ENCODE measurements around the gene CDH22.

Gene CDH22

DNA sequence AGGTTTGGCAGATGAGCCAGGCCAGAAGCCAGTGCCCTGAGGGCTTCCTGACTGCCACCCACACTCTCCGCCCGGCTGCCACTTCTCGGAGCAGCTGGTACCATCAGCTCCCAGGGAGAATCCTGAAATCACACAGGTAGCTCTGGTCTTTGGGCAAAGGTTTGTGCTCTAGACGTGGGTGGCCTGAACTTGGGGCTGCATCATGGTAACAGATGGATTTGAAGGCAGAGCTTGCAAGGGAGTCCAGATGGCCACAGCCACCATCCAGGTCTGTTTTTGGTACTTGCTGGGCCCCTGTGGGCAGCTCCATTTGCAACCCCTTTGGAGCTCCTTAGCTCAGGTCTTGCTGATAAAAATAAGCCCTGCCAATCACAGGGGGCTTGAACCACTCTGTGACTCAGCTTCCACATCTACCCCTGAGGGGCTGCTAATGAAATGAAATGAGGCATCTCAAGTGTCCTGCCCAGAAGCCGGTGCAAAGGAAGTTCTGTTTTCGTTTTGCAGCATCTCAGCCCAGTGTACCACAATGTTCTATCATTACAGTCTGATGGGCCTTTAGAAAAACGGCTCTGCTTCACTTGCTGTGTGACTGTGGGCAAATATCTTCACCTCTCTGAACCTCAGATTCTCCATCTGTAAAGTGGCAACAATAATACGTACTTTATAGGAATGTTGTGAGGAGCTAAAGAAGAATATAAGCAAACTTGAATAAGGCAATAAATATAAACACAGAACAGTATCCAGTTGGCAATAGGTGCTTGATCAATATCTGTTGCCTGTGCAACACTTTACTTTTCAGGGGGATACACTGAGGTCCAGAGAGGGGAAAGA, 25.1 kb upstream of the CDH22 start:
- Histone ChIP-seq H3K27me3 (ENCODE audit: control insufficient read depth, insufficient read depth, low read length) (no peaks in the 10 kb centered on the region), H3K27ac (no peak overlapping the region), H3K4me1 (no peaks in the 10 kb centered on the region), H3K4me3 (ENCODE audit: low read depth, low read length) (no peak overlapping the region), H3K79me2 (no peaks in the 10 kb centered on the region), H3K4me2 (ENCODE audit: low read length) (no peak overlapping the region), H3K9me3 (ENCODE audit: control insufficient read depth, low read length) (no peaks in the 10 kb centered on the region), H3K36me3 (ENCODE audit: control insufficient read depth, insufficient read depth, low read length) (no peaks in the 10 kb centered on the region), H2AFZ (no peak overlapping the region), H3K9ac (no peak overlapping the region)
- TF ChIP-seq, protein P1, sequence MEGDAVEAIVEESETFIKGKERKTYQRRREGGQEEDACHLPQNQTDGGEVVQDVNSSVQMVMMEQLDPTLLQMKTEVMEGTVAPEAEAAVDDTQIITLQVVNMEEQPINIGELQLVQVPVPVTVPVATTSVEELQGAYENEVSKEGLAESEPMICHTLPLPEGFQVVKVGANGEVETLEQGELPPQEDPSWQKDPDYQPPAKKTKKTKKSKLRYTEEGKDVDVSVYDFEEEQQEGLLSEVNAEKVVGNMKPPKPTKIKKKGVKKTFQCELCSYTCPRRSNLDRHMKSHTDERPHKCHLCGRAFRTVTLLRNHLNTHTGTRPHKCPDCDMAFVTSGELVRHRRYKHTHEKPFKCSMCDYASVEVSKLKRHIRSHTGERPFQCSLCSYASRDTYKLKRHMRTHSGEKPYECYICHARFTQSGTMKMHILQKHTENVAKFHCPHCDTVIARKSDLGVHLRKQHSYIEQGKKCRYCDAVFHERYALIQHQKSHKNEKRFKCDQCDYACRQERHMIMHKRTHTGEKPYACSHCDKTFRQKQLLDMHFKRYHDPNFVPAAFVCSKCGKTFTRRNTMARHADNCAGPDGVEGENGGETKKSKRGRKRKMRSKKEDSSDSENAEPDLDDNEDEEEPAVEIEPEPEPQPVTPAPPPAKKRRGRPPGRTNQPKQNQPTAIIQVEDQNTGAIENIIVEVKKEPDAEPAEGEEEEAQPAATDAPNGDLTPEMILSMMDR (IDR thresholded peaks at IDR 0.05), result no peak

DNA sequence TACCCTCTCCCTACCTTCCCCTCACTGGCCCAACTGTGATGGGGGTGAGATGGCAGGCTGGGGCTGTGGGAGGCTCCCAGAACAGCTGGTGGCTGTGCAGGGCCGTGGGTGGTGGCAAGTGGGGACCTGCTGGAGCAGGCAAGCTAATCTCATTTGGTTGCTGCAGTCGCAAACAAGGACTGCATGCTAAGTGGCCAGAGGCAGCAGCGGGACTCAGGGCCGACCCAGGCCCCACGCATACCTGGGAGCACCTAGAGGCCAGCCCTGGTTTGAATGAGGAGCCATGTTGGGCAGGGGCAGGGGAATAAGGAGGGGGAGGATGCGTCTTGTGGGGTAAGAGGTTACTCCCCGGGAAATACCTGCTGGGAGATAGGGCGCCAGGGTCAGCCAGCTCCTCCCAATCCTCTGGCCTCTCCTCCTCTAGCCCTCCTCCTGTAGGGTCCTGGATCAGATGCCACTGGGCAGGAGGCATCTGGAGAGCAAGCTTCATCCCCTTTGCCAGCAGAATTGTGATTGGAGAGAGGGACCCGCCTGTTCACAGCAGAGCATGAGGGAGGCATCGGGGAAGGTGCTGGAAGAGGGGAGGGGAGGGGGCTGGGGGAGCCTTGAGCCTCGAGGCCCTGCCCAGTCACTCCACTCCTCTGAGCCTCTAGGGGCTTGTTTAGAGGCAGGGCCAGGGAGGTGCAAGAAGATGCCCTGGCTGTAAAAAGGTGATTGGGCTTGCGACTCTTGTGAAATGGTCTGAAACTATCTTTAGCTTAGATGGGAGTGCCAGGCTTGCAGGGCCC, 24.3 kb upstream of the CDH22 start:
- Histone ChIP-seq H3K4me2 (ENCODE audit: low read length) (no peak overlapping the region), H3K79me2 (no peaks in the 10 kb centered on the region), H3K9ac (no peak overlapping the region), H3K4me3 (ENCODE audit: low read depth, low read length) (no peak overlapping the region), H3K4me1 (no peaks in the 10 kb centered on the region), H2AFZ (no peak overlapping the region), H3K36me3 (ENCODE audit: control insufficient read depth, insufficient read depth, low read length) (no peaks in the 10 kb centered on the region), H3K27me3 (ENCODE audit: control insufficient read depth, insufficient read depth, low read length) (no peaks in the 10 kb centered on the region), H3K9me3 (ENCODE audit: control insufficient read depth, low read length) (no peaks in the 10 kb centered on the region), H3K27ac (no peak overlapping the region)
- TF ChIP-seq, protein P1 (IDR thresholded peaks at IDR 0.05), result no peak

DNA sequence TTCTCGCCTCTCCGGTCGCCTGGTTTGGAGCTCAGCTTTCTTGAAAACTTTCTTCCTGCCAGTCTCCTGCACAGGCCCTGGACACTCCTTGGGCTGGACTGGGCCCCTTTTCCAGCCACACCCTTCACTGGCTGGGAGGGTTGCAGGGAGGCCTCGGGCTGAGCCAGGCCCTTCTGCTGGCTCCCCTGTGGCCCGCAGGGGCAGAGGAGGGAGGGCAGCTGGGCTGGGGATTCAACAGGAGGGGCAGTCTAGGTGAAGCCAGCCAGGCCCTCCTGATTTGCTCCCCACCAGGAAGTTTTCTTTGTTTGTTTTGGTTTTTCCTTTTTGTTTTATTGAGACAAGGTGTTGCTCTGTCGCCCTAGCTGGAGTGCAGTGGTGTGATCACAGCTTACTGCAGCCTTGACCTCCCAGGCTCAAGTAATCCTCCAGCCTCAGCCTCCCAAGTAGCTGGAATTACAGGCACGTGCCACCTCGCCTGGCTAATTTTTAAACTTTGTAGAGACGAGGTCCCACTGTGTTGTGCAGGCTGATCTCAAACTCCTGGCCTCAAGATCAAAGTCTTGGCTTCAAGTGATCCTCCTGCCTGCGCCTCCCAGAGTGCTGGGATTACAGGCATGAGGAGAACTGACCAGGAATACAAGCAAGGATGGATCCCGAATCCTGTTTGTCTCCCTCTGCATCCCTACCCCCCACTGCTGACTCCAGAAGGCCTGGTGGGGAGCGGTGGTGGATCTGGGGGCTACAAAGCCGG, 23.5 kb upstream of the CDH22 start:
- TF ChIP-seq, protein P1 (IDR thresholded peaks at IDR 0.05), result no peak
- no peaks in the 10 kb centered on the region for H3K79me2 ChIP-seq
- H2AFZ ChIP-seq, result no peak overlapping the region
- H3K4me2 ChIP-seq (ENCODE audit: low read length), result no peak overlapping the region
- H3K4me3 ChIP-seq (ENCODE audit: low read depth, low read length), result no peak overlapping the region
- no peaks in the 10 kb centered on the region for H3K36me3 ChIP-seq (ENCODE audit: control insufficient read depth, insufficient read depth, low read length)
- H3K9me3 ChIP-seq (ENCODE audit: control insufficient read depth, low read length), result no peaks in the 10 kb centered on the region
- no peak overlapping the region for H3K9ac ChIP-seq
- no peaks in the 10 kb centered on the region for H3K4me1 ChIP-seq
- no peaks in the 10 kb centered on the region for H3K27me3 ChIP-seq (ENCODE audit: control insufficient read depth, insufficient read depth, low read length)
- H3K27ac ChIP-seq, result no peak overlapping the region

DNA sequence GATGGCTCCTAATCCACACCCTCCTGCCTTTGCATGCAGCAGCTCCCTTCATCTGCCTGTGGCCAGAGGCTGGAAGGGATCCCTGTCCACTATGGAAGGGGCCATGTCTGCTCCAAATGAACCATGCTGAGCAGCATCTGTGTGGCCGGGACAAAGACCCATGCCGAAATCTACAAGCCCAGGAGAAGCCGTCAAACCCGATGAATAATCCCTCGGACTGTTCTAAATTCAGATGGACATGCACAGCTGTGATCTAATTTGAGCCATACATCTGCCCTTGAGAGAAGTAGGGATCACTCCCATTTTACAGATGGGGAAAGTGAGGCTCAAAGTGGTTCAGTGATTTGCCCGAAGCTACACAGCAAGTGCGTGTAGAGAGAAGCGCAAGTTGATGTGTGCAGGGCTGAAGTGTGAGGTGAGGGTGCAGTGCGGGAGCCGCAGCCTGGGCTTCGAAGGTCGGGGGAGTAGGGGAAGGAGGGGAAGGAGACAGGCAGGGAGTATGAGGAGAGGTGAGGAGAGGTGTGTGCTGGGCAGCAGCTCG, 22.6 kb upstream of the CDH22 start:
- Histone ChIP-seq H3K27ac (no peak overlapping the region), H3K79me2 (no peaks in the 10 kb centered on the region), H3K4me2 (ENCODE audit: low read length) (no peak overlapping the region), H3K9me3 (ENCODE audit: control insufficient read depth, low read length) (no peaks in the 10 kb centered on the region), H3K4me3 (ENCODE audit: low read depth, low read length) (no peak overlapping the region), H2AFZ (no peak overlapping the region), H3K9ac (no peak overlapping the region), H3K27me3 (ENCODE audit: control insufficient read depth, insufficient read depth, low read length) (no peaks in the 10 kb centered on the region), H3K36me3 (ENCODE audit: control insufficient read depth, insufficient read depth, low read length) (no peaks in the 10 kb centered on the region), H3K4me1 (no peaks in the 10 kb centered on the region)
- TF ChIP-seq, protein P1 (IDR thresholded peaks at IDR 0.05), result no peak

All from parathyroid adenoma (tissue), 2 donors.